ENCODE measurements around the gene ERC2.
A peak's percentile ranks its signal among the peaks of the same experiment; 100 is the strongest.

Gene ERC2

GRCh38 chr3:56467801-56468183 is 475 bp downstream of the ERC2 start:
- peaks cover 45% of the 10 kb centered on the region for H3K27me3 Mint-ChIP-seq (ENCODE audit: low read depth)
- H3K27ac Mint-ChIP-seq: no peak overlapping the region
- peak overlapping the region; percentile 93 to 98 (median 95) for H3K4me3 Mint-ChIP-seq
- H3K9me3 Mint-ChIP-seq: no peaks in the 10 kb centered on the region
- no peaks in the 10 kb centered on the region for H3K36me3 Mint-ChIP-seq (ENCODE audit: low read depth)
- TF ChIP-seq CTCF (IDR thresholded peaks at IDR 0.05; ENCODE audit: unreplicated experiment in 3 of 3): no peak
- peaks cover 18% of the 10 kb centered on the region for H3K4me1 Mint-ChIP-seq

GRCh38 chr3:56467108-56467507 is 1.2 kb downstream of the ERC2 start:
- Mint-ChIP-seq H3K4me3 (peak overlapping the region; percentile 93 to 98 (median 95)), H3K36me3 (ENCODE audit: low read depth) (no peaks in the 10 kb centered on the region), H3K27ac (peak overlapping the region; percentile 32 to 58 (median 56)), H3K9me3 (no peaks in the 10 kb centered on the region), H3K27me3 (ENCODE audit: low read depth) (peaks cover 51% of the 10 kb centered on the region), H3K4me1 (peaks cover 18% of the 10 kb centered on the region)
- no peak for TF ChIP-seq CTCF (IDR thresholded peaks at IDR 0.05; ENCODE audit: unreplicated experiment in 3 of 3)

GRCh38 chr3:56459719-56460118 is 8.5 kb downstream of the ERC2 start:
- no peak overlapping the region for H3K27ac Mint-ChIP-seq
- H3K36me3 Mint-ChIP-seq (ENCODE audit: low read depth): no peaks in the 10 kb centered on the region
- no peak for TF ChIP-seq CTCF (IDR thresholded peaks at IDR 0.05; ENCODE audit: unreplicated experiment in 3 of 3)
- H3K27me3 Mint-ChIP-seq (ENCODE audit: low read depth): peaks cover 36% of the 10 kb centered on the region
- no peaks in the 10 kb centered on the region for H3K9me3 Mint-ChIP-seq
- H3K4me3 Mint-ChIP-seq: no peak overlapping the region
- H3K4me1 Mint-ChIP-seq: peaks cover 17% of the 10 kb centered on the region

- no peaks in the 10 kb centered on the region for H3K9me3 Mint-ChIP-seq
Measured at GRCh38 chr3:56459104-56459496, 9.2 kb downstream of the ERC2 start.

GRCh38 chr3:56458496-56459103 is 9.7 kb downstream of the ERC2 start:
- no peak overlapping the region for H3K4me3 Mint-ChIP-seq
- H3K27ac Mint-ChIP-seq: no peak overlapping the region
- H3K9me3 Mint-ChIP-seq: no peaks in the 10 kb centered on the region
- peaks cover 36% of the 10 kb centered on the region for H3K27me3 Mint-ChIP-seq (ENCODE audit: low read depth)
- peaks cover 17% of the 10 kb centered on the region for H3K4me1 Mint-ChIP-seq
- no peaks in the 10 kb centered on the region for H3K36me3 Mint-ChIP-seq (ENCODE audit: low read depth)
- TF ChIP-seq CTCF (IDR thresholded peaks at IDR 0.05; ENCODE audit: unreplicated experiment in 3 of 3): no peak

More at GRCh38 chr3:56459104-56459496, 9.2 kb downstream of the ERC2 start:
- H3K36me3 Mint-ChIP-seq (ENCODE audit: low read depth): no peaks in the 10 kb centered on the region
- H3K27me3 Mint-ChIP-seq (ENCODE audit: low read depth): peaks cover 36% of the 10 kb centered on the region
- H3K4me3 Mint-ChIP-seq: no peak overlapping the region
- peaks cover 17% of the 10 kb centered on the region for H3K4me1 Mint-ChIP-seq
- no peak overlapping the region for H3K27ac Mint-ChIP-seq
- no peak for TF ChIP-seq CTCF (IDR thresholded peaks at IDR 0.05; ENCODE audit: unreplicated experiment in 3 of 3)

- no peak for TF ChIP-seq CTCF (IDR thresholded peaks at IDR 0.05; ENCODE audit: unreplicated experiment in 3 of 3)
- peaks cover 17% of the 10 kb centered on the region for H3K4me1 Mint-ChIP-seq
- no peaks in the 10 kb centered on the region for H3K36me3 Mint-ChIP-seq (ENCODE audit: low read depth)
- no peaks in the 10 kb centered on the region for H3K9me3 Mint-ChIP-seq
- H3K27ac Mint-ChIP-seq: no peak overlapping the region
- H3K4me3 Mint-ChIP-seq: no peak overlapping the region
- peaks cover 18% of the 10 kb centered on the region for H3K27me3 Mint-ChIP-seq (ENCODE audit: low read depth)
Measured at GRCh38 chr3:56456117-56456516, 12.2 kb downstream of the ERC2 start.
